NCI-H2227 treated with DMSO at 0.1 percent for 48 hours (cell line): ENCODE results near the gene PTGER3.

ENCODE experiments used
- DNase-seq: peaks from one replicate; lab custom pipeline; 2025; lab: John Stamatoyannopoulos, UW

Gene PTGER3

GRCh38 chr1:71047635-71048607 is at the start of gene PTGER3:
PTGER3 (minus strand) TSS chr1:71047816; CDS start chr1:71047577, 239 bp downstream.
- DNase-seq = no peak

- DNase-seq = no peak
Observed at GRCh38 chr1:71094913-71095312, 47.3 kb upstream of the PTGER3 start.

DNA sequence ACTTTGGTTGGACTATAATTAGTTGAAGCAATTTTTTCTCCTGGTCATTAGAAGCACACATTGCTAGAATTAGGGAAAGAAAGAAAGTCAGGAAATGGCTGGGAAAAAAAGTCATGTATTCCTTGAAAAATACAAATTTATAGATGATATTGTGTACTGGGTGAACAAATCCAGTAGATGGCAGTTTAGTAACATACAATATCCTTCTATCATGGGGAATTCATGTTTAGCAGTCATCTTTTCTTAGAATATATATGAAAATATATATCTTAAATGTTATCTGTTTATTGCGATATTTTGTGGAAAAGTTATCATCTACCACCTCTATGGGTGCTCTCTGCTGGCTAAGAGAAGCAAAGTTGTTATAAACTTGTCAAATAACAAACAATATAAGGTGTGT is 46.3 kb upstream of the PTGER3 start:
- no peak for DNase-seq

- no peak for DNase-seq
Observed at GRCh38 chr1:71089536-71090270, 42.1 kb upstream of the PTGER3 start.

GRCh38 chr1:71088645-71089287 is 41.1 kb upstream of the PTGER3 start:
- no peak for DNase-seq

- no peak for DNase-seq
Observed at GRCh38 chr1:71087713-71088112, 40.1 kb upstream of the PTGER3 start.

- DNase-seq = no peak
Observed at GRCh38 chr1:71087060-71087459, 39.4 kb upstream of the PTGER3 start.

DNA sequence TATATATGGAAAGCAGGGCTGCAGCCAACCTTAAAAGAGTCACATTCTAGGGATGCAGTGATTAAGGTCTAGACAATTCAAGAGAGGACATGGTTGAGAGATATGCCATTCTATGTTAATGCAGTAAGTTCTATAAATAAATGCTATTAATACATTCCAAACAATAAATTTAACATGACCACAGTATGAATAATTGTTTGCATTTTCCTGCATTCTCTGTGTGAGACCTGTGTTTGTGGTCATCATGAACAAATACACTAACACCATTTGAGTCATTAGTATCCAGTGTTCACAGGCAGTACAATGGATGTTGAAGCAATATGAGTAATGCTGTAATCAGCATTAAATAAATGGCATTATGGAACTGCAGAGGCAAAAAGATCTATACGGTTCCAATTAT is 38.7 kb upstream of the PTGER3 start:
- DNase-seq = no peak

GRCh38 chr1:71083271-71083670 is 35.7 kb upstream of the PTGER3 start:
- DNase-seq = no peak

DNA sequence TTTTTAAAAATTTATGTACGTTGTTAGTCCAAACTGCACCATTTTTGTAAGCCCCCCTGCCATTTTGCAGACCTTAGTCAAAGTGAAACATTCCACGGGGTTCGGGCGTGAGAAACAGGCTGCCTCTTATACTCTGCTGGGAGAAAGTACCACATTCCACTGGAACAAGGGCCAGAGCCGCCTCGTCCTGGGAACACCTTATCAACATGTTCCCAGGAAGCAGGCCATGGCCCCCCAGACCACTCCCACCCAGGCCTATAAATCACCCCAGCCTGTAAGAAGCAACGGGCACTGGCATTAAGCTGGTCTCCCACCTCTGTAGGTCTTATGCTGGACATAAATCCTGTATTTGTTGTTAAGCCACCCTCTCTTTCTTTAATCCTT is 34.1 kb upstream of the PTGER3 start:
- DNase-seq = peak; percentile 36

DNA sequence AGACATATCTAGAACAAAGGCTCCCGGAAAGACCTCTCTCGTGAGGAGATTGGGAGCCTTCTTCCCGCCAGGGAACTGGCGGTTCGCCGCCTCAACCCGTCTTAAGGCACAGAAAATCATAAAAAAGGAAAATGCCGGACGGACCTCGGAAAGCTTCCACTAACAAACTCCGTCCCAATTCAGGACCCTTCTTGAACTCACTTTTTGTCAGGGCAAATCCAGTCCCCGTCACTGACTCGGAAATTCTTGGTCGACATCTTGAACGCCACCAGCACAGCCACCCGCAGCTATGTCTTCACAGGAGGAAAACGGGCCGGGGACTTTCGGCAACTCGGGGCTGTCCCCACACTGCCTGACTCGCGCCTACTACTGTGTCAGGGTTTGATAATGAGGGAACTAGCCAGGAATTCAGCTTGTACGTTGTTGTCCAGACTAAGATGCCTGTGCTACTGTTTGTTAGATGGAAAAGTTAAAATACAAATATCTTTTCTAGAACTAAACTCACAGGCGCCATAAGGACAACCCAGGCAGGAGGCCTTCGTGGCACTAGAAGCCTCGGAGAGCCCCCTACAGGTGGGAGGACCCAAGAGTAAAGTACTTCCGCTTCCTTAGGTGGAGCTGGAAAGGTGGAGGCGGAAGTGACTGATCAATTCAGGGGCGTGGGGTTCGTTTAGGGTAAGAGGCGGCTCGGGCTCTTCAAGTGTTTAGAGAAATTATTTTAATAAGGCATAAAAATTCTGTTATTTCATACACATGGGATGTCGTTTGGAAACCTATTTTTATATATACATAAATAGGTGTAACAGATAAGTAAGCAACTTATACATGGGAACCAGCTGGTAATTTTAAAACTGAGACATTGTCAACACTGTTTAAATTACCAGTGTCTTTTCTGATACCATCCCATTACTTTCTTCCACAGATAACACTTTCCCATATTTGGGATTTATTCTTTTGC is 33.4 kb upstream of the PTGER3 start, which contains the start of gene ZRANB2:
Gene ZRANB2 (minus strand): TSS at position 297 of the 958 bp plus-strand sequence. CDS start 40 bp downstream, at position 257.
- peak; percentile 97 for DNase-seq

GRCh38 chr1:71080230-71080738 is 32.7 kb upstream of the PTGER3 start:
- DNase-seq = no peak

DNA sequence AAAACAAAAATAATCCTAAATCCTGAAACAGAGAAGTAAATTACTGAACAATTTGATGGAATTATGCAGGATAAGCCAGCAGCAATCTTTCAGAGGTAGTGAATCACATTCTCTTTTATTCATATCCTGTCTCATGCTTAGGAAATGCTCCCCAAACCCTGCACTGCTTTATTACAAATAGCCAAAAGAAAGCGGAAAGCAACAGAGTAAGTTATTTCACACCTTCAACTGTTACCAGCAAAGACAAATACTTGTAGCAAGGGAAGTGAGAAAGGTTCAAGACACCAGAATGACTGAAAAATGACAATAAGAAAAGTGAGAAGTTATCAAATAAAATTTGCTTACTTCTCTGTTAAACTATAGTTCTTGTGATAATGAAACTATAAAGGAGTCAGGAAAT is 27.1 kb upstream of the PTGER3 start:
- DNase-seq = no peak

DNA sequence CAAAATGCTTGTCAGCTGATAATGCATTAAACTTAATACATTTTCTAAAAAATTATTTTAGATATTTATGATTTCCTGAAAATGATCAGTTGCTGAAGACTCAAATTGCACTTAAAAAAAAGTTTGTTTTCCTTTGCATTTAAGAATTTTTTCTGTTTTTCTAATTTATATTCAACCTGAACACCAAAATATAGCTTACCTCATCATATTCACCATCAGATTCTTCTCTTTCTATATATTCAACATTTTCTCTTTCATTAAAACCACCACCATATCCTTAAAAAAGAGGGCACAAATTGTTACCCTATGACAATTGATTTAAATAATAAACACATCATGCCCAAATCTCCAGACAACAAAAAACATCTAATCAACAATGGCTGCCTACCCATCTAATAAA is 24.7 kb upstream of the PTGER3 start:
- DNase-seq = no peak

- DNase-seq = no peak
Observed at GRCh38 chr1:71071720-71072119, 24.1 kb upstream of the PTGER3 start.

DNA sequence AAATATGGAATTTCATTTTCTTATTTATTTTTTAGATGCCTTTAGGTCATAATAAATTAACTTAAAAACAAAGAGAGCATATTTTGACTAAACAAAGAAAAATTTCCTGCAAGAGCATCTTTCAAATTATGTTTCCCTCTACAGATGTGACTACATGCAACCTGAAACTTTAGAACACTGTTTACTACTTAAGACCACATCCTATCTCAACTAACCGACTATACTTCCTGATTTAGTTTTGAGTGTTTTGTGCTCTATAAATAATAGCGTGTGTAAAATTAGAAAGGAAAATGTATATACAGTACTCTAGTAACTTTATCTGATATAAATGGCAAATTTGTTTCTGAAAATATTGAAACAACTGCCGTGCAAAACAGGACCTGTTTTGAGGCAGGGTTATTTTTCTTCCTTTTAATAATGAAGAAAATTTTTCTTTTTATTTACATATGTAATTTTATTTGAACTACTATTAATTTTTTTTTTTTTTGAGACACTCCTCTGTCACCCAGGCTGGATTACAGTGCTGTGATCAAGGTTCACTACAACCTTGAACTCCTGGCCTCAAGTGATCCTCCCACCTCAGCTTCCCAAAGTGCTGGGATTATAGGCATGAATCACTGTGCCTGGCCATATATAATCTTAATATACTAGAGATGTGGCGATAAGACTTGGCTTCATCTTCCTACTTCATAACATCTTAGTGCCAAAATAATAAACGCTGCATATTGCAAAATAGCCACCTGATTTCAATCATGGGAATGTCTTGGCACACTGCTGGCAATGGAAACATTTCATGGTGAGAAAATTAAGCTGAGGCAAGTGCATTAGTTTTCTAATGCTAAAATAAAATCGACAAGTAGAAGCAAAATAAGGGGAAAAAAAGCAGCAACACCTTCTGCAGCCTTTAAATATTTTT is 21.0 kb upstream of the PTGER3 start:
- DNase-seq = no peak

- no peak for DNase-seq
Observed at GRCh38 chr1:71054791-71055190, 7.2 kb upstream of the PTGER3 start.

DNA sequence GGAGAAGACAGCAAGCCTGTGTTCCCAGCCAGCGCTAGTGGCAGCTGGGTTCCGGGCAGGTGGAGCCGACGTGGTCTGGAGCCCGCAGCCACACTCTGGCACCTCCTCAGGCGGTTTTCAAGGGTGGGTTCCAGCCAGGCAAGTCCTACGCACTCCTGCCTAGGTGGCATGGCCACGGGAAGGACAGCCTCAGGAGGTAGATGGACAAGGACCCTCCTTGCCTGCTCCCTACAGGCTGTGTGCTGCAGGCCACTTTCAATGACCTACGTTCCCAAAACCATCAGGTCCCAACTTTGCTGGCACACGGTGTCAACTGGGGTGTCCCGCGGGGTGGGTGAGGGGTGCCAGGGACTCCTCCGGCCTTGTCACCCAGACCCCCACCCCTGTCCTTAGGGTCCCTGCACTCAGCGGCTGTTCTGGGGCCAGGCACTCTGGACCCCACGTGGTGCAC is 6.7 kb upstream of the PTGER3 start:
- no peak for DNase-seq

GRCh38 chr1:71053758-71054157 is 6.1 kb upstream of the PTGER3 start:
- DNase-seq = no peak

- DNase-seq = no peak
Observed at GRCh38 chr1:71053146-71053545, 5.5 kb upstream of the PTGER3 start.
